ENCODE data around the gene TPK1. TPM values are rescaled to one million over a fixed set of nuclear protein-coding genes. Genes with fewer than 3 reads are reported as not detected.

The TPK1 gene
- total RNA-seq, 1 experiment from 2014 or later, result 3.1 TPM

DNA sequence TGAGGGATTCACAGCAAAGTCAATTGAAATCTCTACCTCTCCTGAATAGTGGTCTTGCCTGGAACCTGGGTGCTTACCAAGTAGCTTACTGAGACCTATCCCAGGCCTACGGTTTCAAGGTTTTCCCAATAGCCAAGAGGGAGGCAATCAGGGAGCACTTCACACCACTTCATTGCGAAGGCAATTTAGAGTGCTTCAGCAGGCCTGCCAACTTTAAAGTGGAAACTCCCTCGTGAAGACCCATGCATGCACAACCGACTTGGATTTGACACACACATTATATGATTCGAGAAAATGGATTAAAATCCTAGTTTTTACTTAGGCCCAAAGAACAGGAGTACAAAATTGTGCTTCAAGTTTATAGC lies 380.8 kb downstream of the TPK1 start:
- Histone ChIP-seq H3K9me3 (ENCODE audit: control insufficient read depth, low read depth, low read length) (peaks cover 26% of the 10 kb centered on the region), H3T11ph (ENCODE audit: low read length) (no peak overlapping the region), H3K79me1 (ENCODE audit: insufficient read depth, low read depth, low read length, poor library complexity, severe bottlenecking) (no peaks in the 10 kb centered on the region), H4K8ac (replicated peaks; ENCODE audit: insufficient read length, low read depth, low read length) (no peak overlapping the region), H3K4me1 (ENCODE audit: insufficient read depth, low read length) (no peaks in the 10 kb centered on the region), H4K20me1 (ENCODE audit: control insufficient read depth, insufficient read depth, insufficient read length) (no peaks in the 10 kb centered on the region), H2BK15ac (ENCODE audit: low read depth, low read length) (no peak overlapping the region), H3K27ac (ENCODE audit: insufficient read length, low read depth, low read length) (no peak overlapping the region), H4K91ac (ENCODE audit: insufficient read length, low read depth, low read length) (no peak overlapping the region), H3K79me2 (ENCODE audit: insufficient read depth, low read length) (no peaks in the 10 kb centered on the region), H2BK5ac (ENCODE audit: insufficient read length, low read length) (no peak overlapping the region), H3K23me2 (ENCODE audit: insufficient read length, low read depth, low read length, poor library complexity, severe bottlenecking) (no peaks in the 10 kb centered on the region), H3K23ac (ENCODE audit: insufficient read length, low read depth, low read length) (no peak overlapping the region), H3K14ac (ENCODE audit: insufficient read depth, low read length) (no peak overlapping the region), H3K9ac (ENCODE audit: extremely low read depth, insufficient read length, low read length) (no peak overlapping the region), H2BK120ac (ENCODE audit: low read depth, low read length, poor library complexity, severe bottlenecking) (no peak overlapping the region), H4K5ac (ENCODE audit: insufficient read length, low read depth, low read length) (no peak overlapping the region), H2AK5ac (ENCODE audit: insufficient read length, low read length) (no peak overlapping the region), H3K18ac (ENCODE audit: insufficient read length, low read depth, low read length) (no peak overlapping the region), H2AFZ (ENCODE audit: low read length) (no peak overlapping the region), H2BK12ac (ENCODE audit: insufficient read length, low read depth, low read length) (no peak overlapping the region), H3K4ac (ENCODE audit: low read depth, low read length) (no peak overlapping the region), H3K4me2 (ENCODE audit: insufficient read depth, insufficient read length, low read length) (no peak overlapping the region), H3K56ac (ENCODE audit: insufficient read length, low read depth, low read length) (no peak overlapping the region), H2BK20ac (ENCODE audit: low read depth, low read length, poor library complexity, severe bottlenecking) (no peak overlapping the region), H3K27me3 (ENCODE audit: insufficient read depth, low read length) (peaks cover 2% of the 10 kb centered on the region; the same call in 1 of the 2 replicates)
- Mint-ChIP-seq H3K27me3 (ENCODE audit: low read depth) (no peaks in the 10 kb centered on the region), H3K27ac (no peak overlapping the region), H3K4me3 (no peak overlapping the region), H3K4me1 (peaks cover 3 to 6% of the 10 kb centered on the region in 2 experiments), H3K36me3 (ENCODE audit: insufficient read depth in 1 of 3, low read depth in 3 of 3) (peaks cover 18 to 28% (median 18%) of the 10 kb centered on the region in 3 experiments), H3K9me3 (peaks cover 29 to 33% of the 10 kb centered on the region in 2 experiments)
- DNase-seq, result no peak
- TF ChIP-seq, protein P1, sequence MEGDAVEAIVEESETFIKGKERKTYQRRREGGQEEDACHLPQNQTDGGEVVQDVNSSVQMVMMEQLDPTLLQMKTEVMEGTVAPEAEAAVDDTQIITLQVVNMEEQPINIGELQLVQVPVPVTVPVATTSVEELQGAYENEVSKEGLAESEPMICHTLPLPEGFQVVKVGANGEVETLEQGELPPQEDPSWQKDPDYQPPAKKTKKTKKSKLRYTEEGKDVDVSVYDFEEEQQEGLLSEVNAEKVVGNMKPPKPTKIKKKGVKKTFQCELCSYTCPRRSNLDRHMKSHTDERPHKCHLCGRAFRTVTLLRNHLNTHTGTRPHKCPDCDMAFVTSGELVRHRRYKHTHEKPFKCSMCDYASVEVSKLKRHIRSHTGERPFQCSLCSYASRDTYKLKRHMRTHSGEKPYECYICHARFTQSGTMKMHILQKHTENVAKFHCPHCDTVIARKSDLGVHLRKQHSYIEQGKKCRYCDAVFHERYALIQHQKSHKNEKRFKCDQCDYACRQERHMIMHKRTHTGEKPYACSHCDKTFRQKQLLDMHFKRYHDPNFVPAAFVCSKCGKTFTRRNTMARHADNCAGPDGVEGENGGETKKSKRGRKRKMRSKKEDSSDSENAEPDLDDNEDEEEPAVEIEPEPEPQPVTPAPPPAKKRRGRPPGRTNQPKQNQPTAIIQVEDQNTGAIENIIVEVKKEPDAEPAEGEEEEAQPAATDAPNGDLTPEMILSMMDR (conservative IDR thresholded peaks at IDR 0.05), result no peak
- no CpG with 5 or more reads among the region's 5 CpGs for WGBS (ENCODE audit: extremely low coverage, insufficient read length, low lambda C conversion rate)

All from H9 (cell line).